Left kidney (tissue), 2 donors: ENCODE data around the gene NECAB2. TPM values are rescaled to one million over a fixed set of nuclear protein-coding genes. Genes with fewer than 3 reads are reported as not detected.
A peak's percentile ranks its signal among the peaks of the same experiment; 100 is the strongest.

Source experiments
- DNase-seq: peaks from one replicate; pipeline ENCODE4 v3.0.0-alpha.2; 2013
- polyA plus RNA-seq: library from polyadenylated mRNA; unstranded; fragments of 120-200 nt; gene quantifications from one replicate; pipeline ENCODE4 v1.2.1, GENCODE V29; 2013; ENCODE audit not compliant: insufficient read length

NECAB2 gene
- polyA plus RNA-seq, 1 donor = 2.6 TPM

DNA sequence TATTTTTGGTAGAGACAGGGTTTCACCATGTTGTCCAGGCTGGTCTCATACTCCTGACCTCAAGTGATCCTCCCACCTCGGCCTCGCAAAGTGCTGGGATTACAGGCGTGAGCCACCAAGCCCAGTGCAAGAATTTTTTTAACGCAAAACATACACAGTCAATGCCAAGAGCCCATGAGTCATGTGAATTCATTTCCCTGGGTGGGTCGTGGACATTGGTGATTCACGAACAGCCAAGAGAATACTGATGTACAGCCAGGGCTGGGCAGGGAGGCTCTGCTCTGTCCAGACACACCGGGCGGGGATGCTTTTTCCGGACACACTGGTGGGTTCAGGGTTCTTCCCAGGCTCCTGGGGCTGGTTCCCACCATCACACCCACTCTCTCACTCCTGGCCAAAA is 56.8 kb downstream of the NECAB2 start:
- DNase-seq = no peak

GRCh38 chr16:84026606-84027005 is 58.6 kb downstream of the NECAB2 start:
- DNase-seq = no peak

DNA sequence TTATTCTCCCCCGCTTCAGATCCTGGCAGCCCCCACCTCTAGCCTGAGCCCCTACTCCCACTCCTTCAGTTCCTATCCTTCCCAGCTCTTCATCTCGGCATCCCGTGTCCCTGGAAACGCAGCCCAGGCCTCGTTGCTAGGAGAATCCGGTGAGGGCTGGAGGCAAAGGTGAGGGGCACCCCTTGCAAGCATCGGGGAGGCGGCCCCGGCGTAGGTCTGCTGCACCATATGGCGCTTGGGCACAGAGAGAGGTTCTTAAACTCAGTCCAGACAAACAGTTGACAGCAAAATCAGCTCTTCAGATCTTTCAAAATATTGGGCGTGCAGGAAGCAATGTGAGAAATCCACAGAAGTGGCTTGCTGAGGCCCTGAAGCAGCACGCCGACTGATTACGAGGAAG is 59.6 kb downstream of the NECAB2 start:
- DNase-seq = no peak

GRCh38 chr16:84029297-84030047 is 61.4 kb downstream of the NECAB2 start:
- no peak for DNase-seq

GRCh38 chr16:84031556-84031955 is 63.5 kb downstream of the NECAB2 start:
- DNase-seq = no peak

GRCh38 chr16:84032458-84033178 is 64.6 kb downstream of the NECAB2 start:
- no peak for DNase-seq

- DNase-seq = no peak
Measured at GRCh38 chr16:84033251-84034195, 65.5 kb downstream of the NECAB2 start.

- no peak for DNase-seq
Measured at GRCh38 chr16:84034516-84034915, 66.5 kb downstream of the NECAB2 start.

- DNase-seq = no peak
Measured at GRCh38 chr16:84036131-84036530, 68.1 kb downstream of the NECAB2 start.

GRCh38 chr16:84036982-84037425 is 69.0 kb downstream of the NECAB2 start:
- DNase-seq = no peak

DNA sequence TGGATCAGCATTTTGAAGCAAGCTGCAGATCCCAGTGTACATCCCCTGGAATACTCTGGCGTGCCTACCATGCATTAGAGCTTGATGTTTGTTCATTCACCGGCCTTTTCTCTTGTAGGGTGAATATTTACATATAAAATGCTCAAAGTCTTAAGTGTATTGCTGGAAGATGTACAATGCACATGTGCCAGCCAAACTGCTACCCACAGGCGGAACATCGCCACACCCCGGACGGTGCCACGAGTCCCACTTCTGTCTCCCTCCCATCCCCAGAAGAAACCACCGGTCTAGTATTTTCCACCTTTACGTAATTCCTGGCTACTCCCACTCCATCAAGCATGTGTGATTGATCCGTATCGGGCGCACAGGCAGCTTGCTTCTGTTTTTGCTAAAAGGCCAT is 70.4 kb downstream of the NECAB2 start:
- DNase-seq = no peak

DNA sequence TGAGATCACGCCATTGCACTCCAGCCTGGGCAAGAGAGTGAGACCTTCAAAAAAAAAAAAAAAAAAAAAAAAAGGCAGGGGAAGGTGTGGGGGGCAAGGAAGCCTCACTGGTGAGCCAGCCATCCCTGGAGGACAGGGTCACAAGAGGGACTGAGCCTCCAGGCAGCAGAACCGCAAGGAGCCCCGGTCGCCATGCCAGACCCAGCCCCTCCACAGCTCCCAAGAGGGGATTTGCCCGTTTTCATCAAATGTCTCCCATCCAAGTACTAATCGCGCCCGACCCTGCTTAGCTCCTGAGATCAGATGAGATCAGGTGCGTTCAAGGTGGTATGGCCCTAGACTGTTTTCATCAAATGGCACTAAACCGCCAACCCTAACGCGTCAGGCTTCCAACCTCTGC is 71.7 kb downstream of the NECAB2 start:
- DNase-seq = no peak

GRCh38 chr16:84040226-84040822 is 72.3 kb downstream of the NECAB2 start:
- DNase-seq = no peak

GRCh38 chr16:84040823-84041820 is 73.1 kb downstream of the NECAB2 start:
- no peak for DNase-seq

DNA sequence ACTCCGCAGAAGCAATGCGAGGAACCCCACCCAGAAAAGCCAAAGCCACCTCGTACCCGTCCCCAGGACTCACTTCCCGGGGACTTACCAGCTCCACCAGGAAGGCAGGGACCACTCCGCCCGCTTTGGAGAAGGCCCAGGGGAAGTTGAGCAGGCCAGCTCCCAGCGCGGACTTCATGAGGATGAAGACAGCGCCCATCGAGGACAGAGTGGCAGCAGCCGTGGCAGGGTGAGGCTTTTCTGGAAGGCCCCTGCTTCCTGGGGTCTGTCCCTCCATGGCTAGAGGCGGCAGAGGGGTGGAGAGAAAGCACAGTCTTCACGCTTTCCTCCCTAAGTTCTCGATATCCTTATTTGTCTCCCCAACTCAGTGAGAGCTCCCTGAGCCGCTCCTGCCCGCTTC is 73.8 kb downstream of the NECAB2 start:
- no peak for DNase-seq

GRCh38 chr16:84042308-84042878 is 74.3 kb downstream of the NECAB2 start, which contains the start of gene SLC38A8:
Gene SLC38A8, minus strand, starts transcription at chr16:84042795. Its CDS starts 638 bp downstream, at chr16:84042157.
- DNase-seq = no peak

DNA sequence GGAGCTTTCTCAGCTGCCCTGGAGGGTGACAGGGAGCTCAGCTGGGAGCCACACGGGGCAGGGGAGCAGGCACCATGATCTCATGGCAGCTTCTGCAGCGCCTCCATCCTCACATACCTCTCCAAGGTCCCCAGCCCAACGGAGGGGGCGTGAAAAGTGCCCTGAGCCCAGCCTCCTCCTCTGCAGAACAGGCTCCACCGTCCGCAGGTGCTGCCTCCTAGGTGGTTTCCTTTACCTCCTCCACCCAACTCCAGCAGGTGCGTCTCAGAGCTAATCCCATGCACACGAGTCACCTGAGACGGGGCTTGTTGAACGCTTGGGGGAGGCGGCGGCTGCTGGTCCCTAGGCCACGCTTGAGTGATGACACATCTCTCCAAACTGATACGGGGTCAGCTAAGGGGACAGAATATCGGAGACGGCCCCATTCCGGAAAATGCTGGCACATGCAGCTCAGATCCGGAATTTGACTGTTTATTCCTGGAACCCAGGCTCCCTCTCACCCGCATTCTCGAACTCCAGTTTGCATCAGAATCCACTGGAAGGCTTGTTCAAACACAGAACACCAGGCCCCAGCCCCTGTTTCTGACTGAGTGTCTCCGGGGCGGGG is 74.9 kb downstream of the NECAB2 start:
- DNase-seq = peak; percentile 38

DNA sequence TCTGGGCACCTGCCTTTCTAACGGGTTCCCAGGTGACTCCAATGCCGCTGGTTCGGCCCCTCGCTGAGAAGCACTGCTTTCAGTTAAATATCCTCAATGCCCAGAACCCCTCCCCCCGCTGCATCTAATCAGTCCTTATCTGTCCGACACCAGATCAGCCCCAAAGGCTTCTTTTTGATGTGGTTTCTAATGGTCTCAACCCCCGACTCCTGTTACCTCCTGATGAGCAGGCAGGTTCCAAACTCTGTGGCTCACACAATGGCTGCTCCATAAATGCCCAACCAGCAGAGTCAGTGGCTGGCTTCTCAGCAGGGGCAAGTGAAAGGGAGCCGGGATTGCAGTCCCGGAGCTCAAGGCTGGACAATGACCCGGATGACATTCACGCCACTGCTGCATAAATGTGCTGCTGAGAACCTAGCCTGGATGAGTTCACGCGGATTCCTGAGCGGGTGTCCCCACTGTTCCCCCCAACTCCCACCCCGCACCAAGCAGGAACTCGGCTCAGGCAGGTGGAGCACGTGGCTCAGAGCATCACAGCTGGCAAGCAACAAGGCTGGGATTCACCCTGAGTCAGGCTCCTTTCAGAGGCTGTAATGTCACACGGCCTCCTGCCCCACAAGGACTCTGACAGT is 75.6 kb downstream of the NECAB2 start:
- DNase-seq = no peak

- DNase-seq = no peak
Measured at GRCh38 chr16:84044118-84044488, 76.1 kb downstream of the NECAB2 start.
